GM04503 (cell line): ENCODE measurements around the gene FUBP3.

Experiments
- DNase-seq: peaks from one replicate; pipeline ENCODE4 v3.0.0-alpha.2; 2012; ENCODE audit warnings: low read depth

FUBP3 gene

DNA sequence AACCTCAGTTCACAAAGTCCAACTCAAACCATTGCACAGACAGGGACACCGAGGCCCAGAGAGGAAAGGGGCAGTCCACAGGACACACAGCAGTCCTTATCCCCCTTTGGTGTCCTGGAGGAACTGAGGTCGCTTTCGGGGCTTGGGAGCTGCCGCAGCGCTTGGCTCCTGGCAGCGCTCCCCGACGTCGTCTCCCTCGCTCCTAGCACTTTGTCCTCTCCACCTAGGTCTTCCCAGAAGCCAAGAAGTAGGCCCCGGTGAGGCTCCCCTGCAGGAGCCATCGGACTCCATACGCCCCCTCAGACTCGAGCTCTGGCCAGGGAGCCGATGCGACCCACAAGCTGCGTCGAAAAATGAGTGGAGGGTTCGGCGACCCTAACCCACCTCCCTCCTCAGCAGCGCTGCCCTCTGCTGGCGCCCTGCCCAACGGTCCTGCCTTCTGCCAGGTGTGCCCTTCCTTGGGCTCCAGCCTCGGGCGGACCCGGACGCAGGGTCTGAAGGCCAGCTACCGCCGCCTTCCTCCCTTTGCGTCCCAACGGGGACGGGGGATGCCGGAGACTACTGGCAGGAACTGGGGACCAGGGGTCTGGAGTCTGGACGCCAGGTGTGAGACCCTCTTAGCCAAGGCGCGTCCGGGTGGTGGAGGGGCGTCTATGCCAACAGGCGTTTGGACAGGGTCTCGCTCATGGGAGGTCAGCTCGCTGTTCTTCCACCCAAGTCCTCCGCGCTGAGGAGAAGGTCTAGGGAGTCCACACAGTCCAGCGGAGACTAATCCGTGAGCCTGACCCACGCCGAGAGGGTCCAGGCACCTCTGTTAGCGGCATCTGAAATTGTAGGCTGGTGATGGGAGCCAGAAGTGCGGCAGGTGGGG lies 83.0 kb downstream of the FUBP3 start:
- no peak for DNase-seq

DNA sequence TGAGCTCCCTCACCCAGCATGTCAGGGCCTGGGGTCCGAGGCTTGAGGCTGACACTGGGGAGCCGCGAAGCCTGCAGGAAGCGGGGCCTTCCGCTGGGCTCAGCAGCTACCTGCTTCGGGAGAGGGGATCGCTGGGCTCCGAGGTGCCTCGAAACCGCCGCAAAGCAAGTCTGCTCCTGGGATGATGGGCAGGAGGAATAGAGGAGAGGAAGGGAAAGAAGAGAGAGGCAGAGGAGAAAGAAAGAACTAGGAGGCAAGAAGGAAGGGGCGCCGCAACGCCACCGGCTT lies 83.5 kb downstream of the FUBP3 start:
- no peak for DNase-seq

DNA sequence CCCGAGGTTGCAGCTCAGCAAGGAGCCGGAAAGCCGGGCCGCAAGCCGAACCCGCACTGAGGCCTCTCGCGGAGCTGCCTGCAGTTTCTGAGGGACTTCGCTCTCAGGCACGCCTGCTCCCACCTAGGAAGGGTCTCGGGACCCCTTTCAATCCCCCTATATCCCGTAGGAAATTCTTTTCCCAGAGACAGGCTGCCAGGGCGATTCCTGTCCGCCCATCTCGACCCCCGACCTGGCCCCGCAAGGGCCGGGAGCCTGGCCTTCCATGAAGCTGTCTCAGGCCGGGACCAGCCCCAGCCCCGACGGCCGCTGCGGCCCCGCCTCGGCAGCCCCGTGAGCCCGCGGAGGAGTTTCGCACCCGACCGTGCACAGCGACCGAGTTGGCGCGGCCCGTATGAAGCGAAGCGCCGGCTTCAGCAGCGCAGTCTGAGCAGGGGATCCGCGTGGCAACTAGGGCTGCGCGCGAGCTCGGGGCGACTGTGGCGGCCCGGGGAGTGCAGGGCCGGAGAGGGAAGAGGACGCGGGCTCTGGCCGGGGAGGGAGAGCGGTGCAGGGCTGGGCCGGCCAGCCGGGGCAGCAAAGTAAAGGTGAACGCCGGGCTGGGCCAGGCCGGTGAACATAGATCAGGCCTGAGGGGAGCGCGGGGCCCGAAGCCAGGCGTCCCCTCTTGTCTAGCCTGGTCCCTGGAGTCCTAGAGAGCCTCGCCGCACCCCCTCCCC lies 84.0 kb downstream of the FUBP3 start:
- DNase-seq = no peak

DNA sequence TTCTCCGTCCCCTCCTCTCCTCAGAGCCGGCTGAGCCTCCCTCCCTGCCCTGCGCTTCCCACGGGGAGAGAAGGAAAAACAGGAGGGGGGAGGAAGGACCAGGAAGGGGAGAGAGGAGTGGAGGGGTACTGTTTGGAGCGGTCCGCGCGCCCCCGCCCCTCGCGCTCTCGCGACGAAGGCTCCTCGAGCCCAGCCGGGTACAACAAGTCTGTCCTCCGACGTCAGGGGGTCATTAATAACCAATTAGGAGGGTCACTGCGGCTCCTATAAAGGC lies 84.5 kb downstream of the FUBP3 start:
- DNase-seq = no peak

DNA sequence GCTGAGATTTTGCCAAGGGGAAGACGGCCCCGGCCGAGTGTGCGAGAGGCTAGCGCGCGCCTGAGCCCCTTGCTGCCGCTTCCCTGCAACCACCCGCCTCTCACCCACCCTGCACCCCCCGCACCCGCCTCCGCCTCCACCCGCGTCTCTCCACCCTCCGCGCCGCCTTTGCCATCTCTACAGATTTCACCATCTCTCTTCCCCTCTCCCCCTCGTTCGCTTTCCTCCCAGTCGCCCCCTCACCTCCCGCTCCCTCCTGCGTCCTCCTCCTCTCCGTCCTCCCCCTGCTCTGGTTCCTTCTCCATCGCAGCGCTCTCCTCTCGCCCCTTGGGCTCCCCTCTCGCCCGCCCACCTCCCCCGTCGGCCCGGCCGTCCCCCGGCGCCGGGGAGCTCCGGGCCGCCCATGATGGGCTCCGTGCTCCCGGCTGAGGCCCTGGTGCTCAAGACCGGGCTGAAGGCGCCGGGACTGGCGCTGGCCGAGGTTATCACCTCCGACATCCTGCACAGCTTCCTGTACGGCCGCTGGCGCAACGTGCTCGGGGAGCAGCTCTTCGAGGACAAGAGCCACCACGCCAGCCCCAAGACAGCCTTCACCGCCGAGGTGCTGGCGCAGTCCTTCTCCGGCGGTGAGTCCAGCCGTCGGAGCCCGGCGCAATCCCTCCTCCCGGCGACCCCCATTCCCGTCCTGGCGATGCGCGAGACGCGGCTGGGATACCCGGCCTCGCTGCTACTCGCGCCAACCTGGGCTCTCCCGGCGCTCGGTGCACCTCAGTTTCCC lies 85.1 kb downstream of the FUBP3 start, which contains the start of gene PRDM12:
PRDM12 (plus strand) TSS at position 344 of the 778 bp plus-strand sequence; CDS start at position 404, 60 bp downstream.
- no peak for DNase-seq

DNA sequence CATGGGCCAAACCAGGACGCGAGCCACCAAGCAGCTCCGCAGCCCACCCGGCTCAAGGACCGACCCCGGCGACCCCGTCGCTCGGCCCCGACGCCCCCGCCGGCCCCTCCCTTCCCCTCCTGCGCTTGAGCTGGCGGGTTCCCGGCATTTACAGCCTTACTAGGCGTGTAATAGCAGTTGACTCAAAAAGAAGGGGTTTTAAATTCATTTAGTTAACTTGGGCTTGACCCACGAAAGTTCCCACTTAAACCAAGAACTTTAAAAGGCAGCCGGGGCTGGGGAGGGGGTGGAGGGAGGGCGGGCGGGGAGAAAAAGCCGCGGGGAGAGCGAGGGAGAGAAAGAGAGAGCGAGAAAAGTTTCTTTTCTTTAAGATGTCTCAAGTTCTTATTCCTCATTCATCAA lies 85.7 kb downstream of the FUBP3 start:
- no peak for DNase-seq

DNA sequence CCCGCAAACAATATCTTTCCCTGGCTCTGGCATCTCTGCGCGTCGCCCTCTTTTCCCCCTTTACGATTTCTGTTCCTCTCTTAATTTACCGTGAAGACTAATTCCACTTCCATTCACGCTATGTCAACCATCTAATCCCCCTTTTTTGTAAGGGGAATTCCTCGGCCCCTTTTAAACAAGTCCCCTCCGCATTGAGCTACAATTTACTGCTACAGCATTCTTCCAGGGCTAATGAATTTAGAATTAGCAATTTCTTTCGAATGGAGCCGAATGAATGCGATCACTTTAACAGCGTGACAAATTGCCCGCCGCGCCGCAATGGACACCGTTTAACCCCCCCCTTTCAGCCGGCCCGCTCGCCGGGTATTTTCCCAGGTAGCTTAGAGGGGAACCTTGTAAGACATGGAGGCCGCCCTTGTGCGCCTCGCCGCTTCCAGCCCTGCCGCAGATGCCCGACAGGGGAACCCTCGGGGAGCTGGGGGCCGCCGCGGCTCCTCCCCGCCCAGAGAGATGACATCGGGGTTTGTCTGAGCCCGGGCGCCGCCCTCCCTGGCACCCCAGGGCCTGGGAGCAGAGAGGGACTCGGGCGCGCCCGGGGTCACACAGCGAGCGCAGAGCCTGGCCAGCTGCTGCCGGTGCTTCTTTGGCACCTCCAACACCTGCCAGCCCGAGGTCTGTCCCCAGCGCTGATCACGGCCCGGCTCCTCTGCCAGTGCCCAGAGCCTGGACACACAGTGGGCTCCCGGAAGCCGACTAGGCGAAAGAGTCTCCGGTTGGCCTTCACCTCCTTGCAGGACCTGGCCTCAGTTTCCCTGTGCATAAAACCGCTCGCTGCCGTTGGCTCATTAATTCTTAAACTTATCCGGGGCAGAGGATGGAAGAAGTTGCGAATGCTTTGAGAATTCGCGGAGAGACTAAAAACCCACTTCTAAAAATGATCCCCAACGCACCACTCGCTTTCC lies 86.3 kb downstream of the FUBP3 start:
- no peak for DNase-seq

DNA sequence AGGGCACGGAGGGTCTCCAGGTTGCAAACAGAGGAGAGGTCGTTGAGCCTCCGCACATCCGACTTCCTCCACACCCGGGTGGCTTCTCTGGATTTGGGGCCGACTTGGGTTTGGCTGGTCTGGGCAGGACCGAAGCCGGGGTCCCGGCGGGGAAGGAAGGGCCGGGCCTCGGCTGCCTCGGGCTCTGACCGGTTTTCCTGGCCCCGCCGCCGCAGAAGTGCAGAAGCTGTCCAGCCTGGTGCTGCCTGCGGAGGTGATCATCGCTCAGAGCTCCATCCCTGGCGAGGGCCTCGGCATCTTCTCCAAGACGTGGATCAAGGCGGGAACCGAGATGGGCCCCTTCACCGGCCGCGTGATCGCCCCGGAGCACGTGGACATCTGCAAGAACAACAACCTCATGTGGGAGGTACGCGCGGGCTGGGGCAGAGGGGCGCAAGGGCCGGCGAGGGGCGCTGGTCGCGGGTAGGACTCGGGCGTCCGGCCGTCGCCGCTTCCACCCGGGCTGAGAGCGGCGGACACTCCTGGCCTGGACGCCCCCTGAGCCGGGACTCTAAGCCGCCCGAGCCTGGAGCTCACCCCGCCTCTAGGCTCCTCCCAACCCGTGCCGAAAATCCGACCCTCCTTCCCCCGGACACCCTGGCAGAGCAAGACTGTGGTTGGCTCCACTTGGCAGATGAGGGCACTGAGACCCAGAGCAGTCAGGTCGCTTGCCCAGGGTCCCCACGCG lies 87.2 kb downstream of the FUBP3 start:
- no peak for DNase-seq

DNA sequence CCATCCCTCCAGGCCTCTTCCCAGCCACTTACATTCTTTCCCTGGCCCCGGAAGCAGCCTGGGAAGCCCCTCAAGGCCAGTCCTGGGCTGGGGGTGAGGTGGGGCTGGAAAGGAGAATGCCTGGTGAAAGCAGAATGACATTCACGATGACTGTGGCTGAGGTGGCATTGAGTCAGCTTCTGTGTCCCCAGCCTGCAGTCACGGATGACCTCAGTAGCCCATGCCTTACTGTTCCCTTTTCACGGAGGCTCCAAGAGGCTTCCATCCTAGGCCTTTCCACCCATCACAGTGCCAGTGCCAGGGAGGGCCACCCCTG lies 87.7 kb downstream of the FUBP3 start:
- no peak for DNase-seq

DNA sequence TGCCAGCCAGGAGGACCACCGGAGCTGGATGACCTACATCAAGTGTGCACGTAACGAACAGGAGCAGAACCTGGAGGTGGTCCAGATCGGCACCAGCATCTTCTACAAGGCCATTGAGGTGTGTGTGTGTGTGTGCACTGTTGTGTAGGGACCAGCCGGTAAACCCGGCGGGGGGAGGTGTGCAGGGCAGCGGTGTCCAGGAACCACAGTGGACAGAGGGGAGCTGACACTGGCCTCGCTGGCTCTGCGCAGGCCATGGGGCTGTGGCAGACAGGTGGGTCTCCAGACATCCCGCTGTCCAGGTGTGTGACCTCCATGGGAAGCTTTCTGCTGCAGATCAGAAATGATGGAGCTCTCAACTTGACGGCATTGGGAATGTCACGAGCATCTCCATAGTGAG lies 88.8 kb downstream of the FUBP3 start:
- DNase-seq = no peak

DNA sequence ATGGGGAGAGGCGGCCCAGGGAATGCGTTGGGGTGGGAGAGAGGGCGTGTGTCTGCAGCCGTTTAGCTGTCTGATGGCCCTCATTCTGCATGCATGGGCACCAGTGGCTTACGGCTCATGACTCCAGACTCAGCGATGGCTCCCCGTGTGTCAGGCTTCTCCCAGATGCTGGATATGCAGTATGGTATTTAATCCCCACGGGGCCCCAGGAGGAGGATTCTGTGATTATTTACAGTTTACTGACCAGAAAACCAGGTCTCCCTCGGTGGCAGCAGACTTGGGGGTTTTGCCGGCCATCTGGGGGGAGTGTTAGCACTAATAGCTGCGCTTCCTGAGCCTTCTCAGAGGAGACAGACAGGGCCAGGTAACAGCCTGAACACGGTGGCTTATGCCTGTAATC lies 89.3 kb downstream of the FUBP3 start:
- no peak for DNase-seq

DNA sequence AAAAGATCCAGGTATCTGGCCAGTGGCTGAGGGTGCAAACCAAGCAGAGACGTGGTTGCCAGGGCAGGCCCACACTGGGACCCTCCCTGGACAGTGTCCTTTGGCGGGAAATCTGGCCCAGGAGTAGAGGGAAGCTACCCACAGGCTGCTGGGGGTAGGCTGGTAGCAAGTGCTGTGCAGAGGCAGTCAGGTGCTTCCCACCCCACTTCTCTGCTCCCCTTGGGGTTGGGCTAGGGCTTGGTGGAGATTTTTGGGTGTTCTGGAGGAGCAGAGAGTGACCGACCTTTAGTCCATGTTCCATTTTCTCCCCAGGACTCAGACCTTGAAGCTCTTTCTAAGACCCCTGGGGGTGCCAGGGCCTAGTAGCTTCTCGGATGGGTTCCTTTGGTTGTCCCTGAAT lies 90.6 kb downstream of the FUBP3 start:
- no peak for DNase-seq

DNA sequence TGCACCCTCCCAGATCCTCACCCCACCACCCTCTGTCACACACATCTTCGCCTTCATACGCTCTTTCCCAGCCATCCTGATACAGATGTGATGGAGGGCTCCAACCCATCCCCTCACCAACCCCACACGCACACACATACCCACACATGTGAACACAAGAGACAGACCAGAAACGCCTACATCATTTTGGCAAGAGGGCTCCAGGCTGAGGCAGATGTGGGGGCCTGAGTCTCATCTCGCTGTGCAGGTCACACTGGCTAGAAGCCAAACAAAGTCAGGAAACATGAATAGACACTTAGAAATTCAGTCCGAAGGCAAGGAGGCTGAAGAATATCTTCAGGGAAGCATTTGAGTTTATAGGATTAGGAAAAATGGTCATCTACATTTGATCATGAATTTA lies 91.3 kb downstream of the FUBP3 start:
- no peak for DNase-seq

DNA sequence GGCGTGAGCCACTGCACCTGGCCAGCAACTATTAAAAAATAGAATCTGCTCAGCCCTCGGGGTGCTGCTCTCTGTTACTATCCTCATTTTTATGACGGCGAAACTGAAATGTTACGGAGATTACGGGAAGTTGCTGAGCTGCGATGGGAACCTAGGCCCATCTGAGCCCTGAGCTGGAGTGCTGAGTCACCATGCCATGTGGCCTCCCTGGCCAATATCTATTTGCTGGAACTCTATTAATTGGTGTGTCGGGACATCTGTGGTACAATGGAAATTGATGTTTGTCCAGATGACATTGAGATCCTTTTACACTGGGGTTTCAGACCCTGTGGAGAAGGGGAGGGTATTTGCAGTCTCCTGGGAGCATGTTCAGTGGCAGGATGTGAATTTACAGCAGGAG lies 93.1 kb downstream of the FUBP3 start:
- no peak for DNase-seq

DNA sequence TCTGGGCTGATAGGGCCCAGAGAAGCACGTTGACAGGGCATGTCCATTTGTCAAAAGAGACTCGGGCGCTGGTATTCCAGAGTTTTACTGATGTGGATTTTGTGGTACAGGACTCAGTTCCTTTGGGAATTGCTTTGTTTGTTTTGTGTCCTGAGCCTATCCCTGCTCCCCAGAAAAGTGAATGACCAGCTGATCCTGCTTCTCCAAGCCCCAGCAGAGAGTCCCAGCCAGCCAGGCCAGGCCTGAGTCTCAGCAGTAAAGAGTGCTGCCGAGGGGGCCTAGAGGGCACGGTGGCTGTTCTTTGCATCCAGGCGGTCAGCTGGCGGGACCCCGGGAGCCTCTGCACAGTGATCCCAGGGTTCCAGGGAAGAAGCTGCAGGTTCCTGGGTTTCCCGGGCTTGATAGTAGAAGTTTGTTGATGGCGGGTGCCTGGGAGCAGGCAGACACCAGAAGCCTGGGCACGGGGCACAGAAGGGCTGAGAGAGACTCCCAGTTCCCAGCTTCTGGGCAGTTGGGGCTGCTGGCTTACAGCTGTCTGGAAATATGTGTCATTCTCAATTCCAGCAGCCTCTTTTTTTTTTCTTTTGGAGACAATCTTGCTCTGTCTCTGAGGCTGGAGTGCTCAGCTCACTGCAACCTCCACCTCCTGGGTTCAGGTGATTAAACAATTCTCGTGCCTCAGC lies 93.7 kb downstream of the FUBP3 start:
- DNase-seq = no peak

DNA sequence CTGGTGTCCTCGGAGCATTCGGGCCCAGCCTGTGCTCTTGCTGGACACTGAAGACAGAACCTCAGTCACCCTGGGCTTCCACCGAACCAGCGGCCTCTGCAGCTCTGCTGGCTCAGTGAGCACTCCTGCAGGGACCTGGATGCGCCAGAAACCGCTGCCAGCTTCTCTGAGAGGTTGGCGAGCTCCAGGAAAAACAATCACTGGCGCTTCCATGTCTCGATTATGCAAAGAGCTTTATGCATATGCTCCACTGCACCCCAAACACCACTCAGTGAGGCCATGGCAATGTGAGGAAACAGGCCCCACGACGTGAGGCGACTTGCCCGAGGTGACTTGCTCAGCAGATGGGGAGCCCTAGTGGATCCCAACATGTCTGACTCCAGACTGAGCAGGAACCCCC lies 96.0 kb downstream of the FUBP3 start:
- no peak for DNase-seq

DNA sequence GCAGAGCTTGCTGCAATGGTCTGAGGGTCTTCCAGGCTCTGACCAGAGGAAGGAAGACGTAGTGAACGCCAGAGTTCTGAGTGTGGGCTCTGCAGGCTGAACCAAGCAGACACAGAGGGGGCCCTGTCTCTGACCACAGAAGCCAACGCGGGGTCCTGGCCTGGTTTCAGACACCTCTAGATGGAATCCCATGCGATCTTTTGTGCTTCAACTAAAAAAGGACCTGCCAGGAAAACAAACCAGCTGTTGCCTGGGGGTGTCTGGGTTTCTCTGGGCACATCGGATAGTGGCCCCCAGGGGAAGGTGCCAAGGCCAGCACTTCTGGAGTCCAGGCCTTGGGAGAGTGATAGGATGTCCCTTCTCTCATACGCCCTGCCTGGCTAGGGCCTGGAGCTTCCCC lies 97.9 kb downstream of the FUBP3 start:
- DNase-seq = no peak

DNA sequence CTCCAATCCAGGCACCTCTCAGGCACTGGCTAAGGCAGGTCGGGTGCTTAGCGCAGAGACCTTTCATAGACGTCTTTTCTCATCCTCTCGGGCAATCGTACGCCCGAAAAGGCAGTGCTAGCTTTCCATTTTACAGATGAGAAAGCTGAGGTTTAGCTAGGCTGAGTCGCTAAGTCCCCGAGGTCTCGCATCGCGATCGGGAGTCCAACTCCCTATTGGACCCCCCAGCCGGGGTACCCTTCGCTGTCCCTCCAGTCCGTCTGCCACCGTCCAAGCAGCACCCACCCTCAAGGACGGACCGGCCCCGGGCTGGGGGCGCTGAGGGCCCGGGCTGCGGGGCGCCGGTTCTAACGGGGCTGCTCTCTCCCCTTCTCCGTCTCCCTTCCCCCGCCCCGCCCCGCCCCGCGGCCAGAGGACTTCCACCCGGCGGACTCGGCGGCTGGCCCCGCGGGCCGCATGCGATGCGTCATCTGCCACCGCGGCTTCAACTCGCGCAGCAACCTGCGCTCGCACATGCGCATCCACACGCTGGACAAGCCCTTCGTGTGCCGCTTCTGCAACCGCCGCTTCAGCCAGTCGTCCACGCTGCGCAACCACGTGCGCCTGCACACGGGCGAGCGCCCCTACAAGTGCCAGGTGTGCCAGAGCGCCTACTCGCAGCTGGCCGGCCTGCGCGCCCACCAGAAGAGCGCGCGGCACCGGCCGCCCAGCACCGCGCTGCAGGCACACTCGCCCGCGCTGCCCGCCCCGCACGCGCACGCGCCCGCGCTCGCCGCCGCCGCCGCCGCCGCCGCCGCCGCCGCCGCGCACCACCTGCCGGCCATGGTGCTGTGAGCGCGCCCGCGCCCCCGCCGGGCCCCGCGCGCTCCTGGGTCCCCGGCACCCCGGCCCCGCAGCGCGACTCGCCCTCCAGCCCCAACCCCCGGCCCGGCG lies 101.7 kb downstream of the FUBP3 start:
- DNase-seq = no peak

DNA sequence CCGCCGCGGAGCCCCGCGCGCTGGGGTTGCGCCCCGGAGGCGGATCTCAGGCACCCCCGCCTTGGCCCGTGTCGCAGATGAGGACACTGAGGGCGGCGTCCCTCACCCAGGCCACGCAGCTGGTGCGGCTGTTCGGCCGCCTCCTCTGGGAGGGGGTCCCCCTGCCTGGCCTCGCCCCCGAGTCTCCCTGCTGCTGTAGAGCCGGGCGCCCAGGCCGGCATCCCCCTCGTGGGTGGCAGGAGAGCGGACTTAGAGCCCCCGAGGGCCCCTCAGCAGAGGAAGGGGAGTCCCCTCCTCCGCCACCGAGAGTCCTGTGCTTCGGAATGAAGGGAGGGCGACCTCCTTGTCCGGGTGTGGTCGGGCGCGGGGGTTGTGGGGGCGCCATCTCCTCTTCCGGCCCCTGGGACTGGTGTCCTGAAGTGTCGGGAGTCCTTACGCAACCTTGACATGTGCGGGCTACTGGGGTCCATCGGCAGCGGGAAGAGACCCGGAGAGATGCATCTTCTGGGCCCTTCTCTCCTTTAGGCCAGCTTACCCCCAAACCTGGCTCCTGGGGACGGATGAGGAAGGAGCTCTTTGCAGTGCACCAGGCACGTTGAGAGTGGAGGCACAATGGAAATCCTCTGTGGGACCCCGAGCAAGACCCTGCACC lies 102.5 kb downstream of the FUBP3 start:
- no peak for DNase-seq
